Measurements from ENCODE around the gene GM2A. TPM values are rescaled to one million over a fixed set of nuclear protein-coding genes. Genes with fewer than 3 reads are reported as not detected.

GM2A gene
- total and polyA plus RNA-seq, 2 of the 13 experiments (the other 11 are each of a cell fraction or from before 2014, with no cell fraction given) = 14.6 to 29.6 TPM

DNA sequence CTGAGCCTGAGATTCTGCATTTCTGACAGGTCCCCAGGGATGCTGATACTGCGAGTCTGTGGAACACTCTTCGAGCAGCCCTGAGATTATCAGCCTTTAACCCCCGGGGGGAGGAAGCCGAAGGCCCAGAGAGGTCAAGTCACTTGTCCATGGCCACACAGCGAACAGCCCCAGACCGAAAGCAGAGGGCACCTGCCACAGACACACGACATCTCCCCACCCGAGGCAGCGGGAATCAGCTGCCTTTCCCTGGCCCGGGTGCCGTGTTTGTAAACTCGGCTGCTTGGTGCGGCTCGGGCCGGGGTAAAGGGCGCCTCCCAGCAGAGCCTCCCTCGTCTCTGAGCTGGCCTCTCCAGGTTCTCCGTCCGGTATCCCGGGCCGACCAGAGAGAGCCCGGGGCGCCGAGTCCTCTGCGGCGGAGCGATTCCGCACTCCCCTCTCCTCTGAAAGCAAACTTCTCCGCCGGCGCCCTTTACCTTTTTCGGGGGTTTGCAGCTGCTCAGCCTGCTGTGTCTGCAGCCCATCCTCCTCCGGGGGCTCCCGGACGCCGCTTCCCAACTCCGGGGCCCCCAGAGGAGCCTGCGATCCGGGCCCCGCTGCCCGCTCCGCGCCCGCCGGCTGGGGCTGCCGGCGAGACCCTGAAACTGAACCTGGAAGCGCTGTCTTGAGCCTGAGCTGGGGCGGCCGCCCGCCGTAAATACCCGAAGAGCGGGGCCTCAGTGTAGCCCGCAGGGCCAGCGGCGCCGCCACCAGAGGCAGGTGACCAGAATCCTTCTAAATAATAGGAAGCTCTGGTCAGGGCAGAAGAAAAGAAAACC, 29.3 kb upstream of the GM2A start, which contains the start of gene CCDC69 (continued):
- TF ChIP-seq RBM39 (IDR thresholded peaks at IDR 0.05; ENCODE audit: low read depth, low read length, poor library complexity, severe bottlenecking) = peak; percentile 52
- TF ChIP-seq HDAC1 (CRISPR knock-in tag; IDR thresholded peaks at IDR 0.05) = peak; percentile 64; the same call in 1 of the 2 replicates
- no peak for TF ChIP-seq RAD51 (IDR thresholded peaks at IDR 0.05; ENCODE audit: borderline replicate concordance)
- TF ChIP-seq ZNF749 (CRISPR knock-in tag; IDR thresholded peaks at IDR 0.05; ENCODE audit: borderline replicate concordance) = no peak
- TF ChIP-seq ZNF10 (CRISPR knock-in tag; IDR thresholded peaks at IDR 0.05; ENCODE audit: borderline replicate concordance, low read depth) = no peak
- 0 out of 2 replicates have a peak, but pooled peaks have one; percentile 45 for TF ChIP-seq ZSCAN29 (CRISPR knock-in tag; conservative IDR thresholded peaks at IDR 0.05)
- no peak for TF ChIP-seq ZNF383 (CRISPR knock-in tag; IDR thresholded peaks at IDR 0.05; ENCODE audit: borderline replicate concordance)
- TF ChIP-seq KLF9 (CRISPR knock-in tag; IDR thresholded peaks at IDR 0.05; ENCODE audit: low read depth) = no peak
- no peak for TF ChIP-seq ZNF20 (CRISPR knock-in tag; IDR thresholded peaks at IDR 0.05)
- no peak for TF ChIP-seq PHF5A (CRISPR knock-in tag; IDR thresholded peaks at IDR 0.05; ENCODE audit: low read depth, unreplicated experiment)
- no peak for TF ChIP-seq ZNF143 (CRISPR knock-in tag; IDR thresholded peaks at IDR 0.05)
- TF ChIP-seq, protein P1, sequence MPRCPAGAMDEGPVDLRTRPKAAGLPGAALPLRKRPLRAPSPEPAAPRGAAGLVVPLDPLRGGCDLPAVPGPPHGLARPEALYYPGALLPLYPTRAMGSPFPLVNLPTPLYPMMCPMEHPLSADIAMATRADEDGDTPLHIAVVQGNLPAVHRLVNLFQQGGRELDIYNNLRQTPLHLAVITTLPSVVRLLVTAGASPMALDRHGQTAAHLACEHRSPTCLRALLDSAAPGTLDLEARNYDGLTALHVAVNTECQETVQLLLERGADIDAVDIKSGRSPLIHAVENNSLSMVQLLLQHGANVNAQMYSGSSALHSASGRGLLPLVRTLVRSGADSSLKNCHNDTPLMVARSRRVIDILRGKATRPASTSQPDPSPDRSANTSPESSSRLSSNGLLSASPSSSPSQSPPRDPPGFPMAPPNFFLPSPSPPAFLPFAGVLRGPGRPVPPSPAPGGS (CRISPR knock-in tag; IDR thresholded peaks at IDR 0.05) = peak; percentile 70; the same call in 1 of the 2 replicates
- no peak for TF ChIP-seq SIN3A (IDR thresholded peaks at IDR 0.05; ENCODE audit: borderline replicate concordance, low read depth, low read length)
- TF ChIP-seq NPAS2 (CRISPR knock-in tag; IDR thresholded peaks at IDR 0.05; ENCODE audit: borderline replicate concordance) = no peak
- TF ChIP-seq ZNF607 (CRISPR knock-in tag; IDR thresholded peaks at IDR 0.05; ENCODE audit: borderline replicate concordance) = no peak
- TF ChIP-seq, protein P2, sequence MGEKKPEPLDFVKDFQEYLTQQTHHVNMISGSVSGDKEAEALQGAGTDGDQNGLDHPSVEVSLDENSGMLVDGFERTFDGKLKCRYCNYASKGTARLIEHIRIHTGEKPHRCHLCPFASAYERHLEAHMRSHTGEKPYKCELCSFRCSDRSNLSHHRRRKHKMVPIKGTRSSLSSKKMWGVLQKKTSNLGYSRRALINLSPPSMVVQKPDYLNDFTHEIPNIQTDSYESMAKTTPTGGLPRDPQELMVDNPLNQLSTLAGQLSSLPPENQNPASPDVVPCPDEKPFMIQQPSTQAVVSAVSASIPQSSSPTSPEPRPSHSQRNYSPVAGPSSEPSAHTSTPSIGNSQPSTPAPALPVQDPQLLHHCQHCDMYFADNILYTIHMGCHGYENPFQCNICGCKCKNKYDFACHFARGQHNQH (CRISPR knock-in tag; IDR thresholded peaks at IDR 0.05) = no peak
- TF ChIP-seq KAT2B (IDR thresholded peaks at IDR 0.05; ENCODE audit: borderline replicate concordance, low read depth, low read length) = no peak
- TF ChIP-seq PHF8 (CRISPR knock-in tag; IDR thresholded peaks at IDR 0.05) = peak; percentile 69
- TF ChIP-seq HIVEP1 (CRISPR knock-in tag; IDR thresholded peaks at IDR 0.05) = 0 out of 2 replicates have a peak, but pooled peaks have one; percentile 34
- no peak for TF ChIP-seq HCFC1 (IDR thresholded peaks at IDR 0.05; ENCODE audit: low read depth, low read length)
- no peak for TF ChIP-seq EZH2 (conservative IDR thresholded peaks at IDR 0.05; ENCODE audit: low read depth, low read length)
- TF ChIP-seq, protein P3, sequence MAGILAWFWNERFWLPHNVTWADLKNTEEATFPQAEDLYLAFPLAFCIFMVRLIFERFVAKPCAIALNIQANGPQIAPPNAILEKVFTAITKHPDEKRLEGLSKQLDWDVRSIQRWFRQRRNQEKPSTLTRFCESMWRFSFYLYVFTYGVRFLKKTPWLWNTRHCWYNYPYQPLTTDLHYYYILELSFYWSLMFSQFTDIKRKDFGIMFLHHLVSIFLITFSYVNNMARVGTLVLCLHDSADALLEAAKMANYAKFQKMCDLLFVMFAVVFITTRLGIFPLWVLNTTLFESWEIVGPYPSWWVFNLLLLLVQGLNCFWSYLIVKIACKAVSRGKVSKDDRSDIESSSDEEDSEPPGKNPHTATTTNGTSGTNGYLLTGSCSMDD (CRISPR knock-in tag; IDR thresholded peaks at IDR 0.05) = no peak
- peak; percentile 54 for TF ChIP-seq SAP130 (CRISPR knock-in tag; IDR thresholded peaks at IDR 0.05; ENCODE audit: low read depth)
- 0 out of 2 replicates have a peak, but pooled peaks have one; percentile 47 for TF ChIP-seq ELF3 (CRISPR knock-in tag; IDR thresholded peaks at IDR 0.05)
- no peak for TF ChIP-seq ZNF3 (CRISPR knock-in tag; IDR thresholded peaks at IDR 0.05)
- TF ChIP-seq, protein P4, sequence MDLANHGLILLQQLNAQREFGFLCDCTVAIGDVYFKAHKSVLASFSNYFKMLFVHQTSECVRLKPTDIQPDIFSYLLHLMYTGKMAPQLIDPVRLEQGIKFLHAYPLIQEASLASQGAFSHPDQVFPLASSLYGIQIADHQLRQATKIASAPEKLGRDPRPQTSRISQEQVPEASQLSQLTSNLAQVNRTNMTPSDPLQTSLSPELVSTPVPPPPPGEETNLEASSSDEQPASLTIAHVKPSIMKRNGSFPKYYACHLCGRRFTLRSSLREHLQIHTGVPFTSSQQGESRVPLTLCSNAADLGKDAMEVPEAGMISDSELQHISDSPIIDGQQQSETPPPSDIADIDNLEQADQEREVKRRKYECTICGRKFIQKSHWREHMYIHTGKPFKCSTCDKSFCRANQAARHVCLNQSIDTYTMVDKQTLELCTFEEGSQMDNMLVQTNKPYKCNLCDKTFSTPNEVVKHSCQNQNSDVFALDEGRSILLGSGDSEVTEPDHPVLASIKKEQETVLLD (CRISPR knock-in tag; IDR thresholded peaks at IDR 0.05; ENCODE audit: low read depth) = no peak
- TF ChIP-seq ZNF879 (CRISPR knock-in tag; IDR thresholded peaks at IDR 0.05) = no peak
